ENCODE results near the gene LSM14B.
"Not testable (repeated sequence)": the region's sequence is repeated elsewhere in the genome, so short reads cannot be mapped to it uniquely, and the experiment has no call there.

LSM14B gene

DNA sequence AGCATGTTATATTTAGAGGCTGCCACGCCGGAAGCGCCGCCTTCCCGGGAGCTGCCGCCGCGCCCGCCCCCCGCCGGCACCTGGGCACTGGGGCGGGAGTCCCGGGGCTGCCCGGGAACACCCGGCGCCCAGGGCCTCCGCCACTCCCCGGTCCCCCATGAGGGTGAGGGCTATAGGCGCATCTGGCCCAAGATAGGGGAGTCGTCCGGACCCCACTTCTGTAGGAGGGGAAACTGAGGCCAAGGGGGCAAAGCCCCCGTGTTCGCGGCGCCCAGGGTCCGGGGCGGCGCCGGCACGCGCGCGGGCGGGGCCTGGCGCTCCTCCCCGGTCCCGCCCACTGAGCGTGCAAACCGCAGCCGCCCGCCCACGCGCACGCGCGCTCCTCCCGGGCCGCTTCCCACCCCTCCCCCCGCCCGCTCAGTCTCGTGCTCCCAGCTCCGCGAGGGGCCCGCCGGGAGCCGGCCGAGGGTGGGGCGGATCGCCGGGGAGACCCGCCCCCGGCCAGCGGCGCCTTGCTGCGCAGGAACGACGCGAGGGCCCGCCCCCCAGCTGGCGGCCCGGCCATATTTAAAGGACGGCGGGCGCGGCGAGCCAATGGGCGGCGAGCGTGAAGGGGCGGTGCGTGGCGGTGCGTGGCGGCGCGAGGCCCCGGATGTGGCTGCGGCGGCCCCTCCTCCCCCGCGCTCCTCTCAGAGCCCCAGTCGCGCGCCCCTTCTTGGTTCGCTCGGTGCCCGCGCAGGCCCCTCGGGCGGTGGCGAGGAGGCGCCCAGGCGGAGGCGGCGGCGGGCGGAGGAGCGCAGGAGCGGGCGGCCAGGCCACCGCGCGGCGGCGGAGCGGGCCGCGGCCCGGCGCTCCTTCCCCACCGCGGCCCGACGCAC is at the start of gene LSM14B:
TSS of gene LSM14B (plus strand) at position 700 of the 878 bp plus-strand sequence. CDS start 192 bp downstream, outside the sequence.
- peak within 1 kb of the TSS; percentile 81 for H3K4me3 ChIP-seq (ENCODE audit: low read depth, low read length)

DNA sequence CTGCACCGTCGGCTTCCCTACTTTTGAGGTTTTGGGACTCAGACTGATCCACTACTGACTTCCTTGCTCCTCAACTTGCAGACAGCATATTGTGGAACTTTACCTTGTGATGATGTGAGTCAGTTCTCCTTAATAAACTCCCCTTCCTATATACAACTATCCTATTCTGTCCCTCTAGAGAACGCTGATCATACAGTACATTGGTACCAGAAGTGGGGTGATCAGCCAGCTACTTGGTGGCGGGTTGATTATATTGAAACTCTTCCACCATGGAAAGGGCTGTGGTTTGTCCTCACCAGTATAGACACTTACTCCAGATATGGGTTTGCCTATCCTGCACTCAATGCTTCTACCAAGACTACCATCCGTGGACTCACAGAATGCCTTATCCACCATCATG is 49.0 kb upstream of the LSM14B start:
- no peak overlapping the region for H3K4me3 ChIP-seq (ENCODE audit: low read depth, low read length)

DNA sequence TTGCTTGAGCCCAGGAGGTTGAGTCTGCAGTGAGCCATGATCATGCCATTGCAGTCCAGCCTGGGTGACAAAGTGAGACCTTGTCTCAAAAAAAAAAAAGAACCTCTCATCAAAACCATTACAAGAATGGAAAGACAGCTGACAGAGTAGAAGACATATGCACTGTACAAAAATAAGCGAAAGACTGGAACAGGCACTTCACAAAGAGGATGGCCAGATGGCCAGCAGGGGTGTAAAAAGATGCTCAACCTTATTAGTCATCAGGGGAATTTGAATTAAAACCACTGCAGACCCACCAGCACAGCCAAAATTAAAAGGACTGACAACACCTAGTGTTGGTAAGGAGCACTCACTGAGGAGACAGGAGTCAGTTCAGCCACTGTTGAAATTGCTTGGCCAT is 43.1 kb upstream of the LSM14B start:
- no peak overlapping the region for H3K4me3 ChIP-seq (ENCODE audit: low read depth, low read length)

DNA sequence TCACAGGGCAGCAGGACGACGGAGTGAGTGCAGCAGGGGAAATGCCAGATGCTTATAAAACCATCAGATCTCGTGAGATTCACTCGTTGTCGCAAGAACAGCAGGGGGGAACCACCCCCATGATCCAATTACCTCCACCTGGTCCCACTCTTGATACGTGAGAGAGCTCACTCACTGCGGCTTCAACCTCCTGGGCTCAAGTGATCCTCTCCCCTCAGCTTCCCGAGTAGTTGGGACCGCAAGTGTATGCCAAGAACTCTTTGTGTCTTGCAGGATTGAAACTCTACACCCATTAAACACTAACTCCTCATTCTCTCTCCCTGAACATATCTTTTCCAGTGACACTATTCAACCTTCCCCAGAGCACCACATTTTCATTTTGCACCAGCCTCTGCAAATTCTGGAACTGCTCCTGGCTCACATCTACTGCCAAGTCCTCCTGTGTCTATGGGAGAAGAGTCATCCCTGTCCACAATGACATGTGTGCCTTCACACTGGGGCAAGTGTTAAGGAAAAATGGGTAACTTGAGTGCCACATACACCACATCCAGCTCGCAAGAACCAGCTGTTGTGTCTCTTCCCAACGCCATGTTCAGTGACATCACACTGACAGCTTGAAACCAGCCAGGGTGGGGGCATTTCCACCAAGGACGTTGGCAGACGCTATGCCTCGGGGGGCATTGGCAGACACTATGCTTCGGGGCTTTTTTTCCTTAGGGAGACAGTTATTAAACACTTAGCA is 41.9 kb upstream of the LSM14B start:
- H3K4me3 ChIP-seq (ENCODE audit: low read depth, low read length) = no peak overlapping the region

DNA sequence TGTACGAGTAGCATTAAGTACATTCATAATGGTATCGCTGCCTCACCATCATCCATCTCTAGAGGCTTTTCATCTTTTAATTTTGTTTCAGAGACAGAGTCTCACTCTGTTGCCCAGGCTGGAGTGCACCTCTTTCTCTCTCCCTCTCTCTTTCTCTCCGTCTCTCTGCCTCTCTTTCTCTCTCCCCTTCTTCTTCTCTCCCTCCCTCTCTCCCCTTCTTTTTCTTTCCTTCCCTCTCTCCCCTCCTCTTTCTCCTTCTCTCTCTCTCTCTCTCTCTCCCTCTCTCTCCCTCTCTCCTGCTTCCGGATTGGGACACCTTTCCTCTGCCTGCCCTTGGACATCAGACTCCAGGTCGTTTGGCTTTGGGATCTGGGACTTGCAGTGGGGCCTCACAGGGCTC is 39.0 kb upstream of the LSM14B start:
- H3K4me3 ChIP-seq (ENCODE audit: low read depth, low read length) = no peak overlapping the region

DNA sequence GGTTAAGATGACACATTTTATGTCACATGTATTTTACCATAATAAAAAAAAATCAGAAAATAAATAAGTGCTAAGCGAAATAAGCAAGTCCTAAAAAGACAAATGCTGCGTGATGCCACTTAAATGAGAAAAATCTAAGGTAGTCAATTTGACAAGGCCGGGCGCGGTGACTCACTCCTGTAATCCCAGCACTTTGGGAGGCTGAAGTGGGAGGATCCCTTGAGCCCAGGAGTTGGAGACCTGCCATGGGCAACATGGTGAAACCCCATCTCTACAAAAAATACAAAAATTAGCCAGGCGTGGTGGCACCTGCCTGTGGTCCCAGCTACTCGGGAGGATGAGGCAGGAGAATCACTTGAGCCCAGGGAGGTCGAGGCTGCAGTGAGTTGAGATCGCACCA is 38.1 kb upstream of the LSM14B start:
- not testable (repeated sequence) for H3K4me3 ChIP-seq (ENCODE audit: low read depth, low read length)

DNA sequence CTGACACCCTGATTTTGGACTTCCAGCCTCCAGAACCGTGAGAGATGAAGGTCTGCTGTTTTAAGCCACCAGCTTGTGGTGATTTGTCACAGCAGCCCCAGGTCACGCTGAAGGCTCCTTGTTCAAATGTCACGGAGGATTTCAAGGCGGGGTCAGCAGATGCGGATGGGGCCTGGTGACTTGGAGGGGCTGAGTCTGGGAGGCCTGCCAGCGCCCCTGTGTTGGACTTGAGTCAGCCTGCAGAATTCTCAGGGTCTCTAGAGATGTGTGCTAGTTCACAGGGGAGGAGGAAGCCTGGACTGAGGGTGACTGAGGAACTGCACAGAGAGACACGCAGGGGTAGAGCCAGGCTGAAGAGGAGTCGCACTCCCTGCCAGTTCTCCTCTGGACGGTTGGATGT is 37.1 kb upstream of the LSM14B start:
- H3K4me3 ChIP-seq (ENCODE audit: low read depth, low read length) = no peak overlapping the region

DNA sequence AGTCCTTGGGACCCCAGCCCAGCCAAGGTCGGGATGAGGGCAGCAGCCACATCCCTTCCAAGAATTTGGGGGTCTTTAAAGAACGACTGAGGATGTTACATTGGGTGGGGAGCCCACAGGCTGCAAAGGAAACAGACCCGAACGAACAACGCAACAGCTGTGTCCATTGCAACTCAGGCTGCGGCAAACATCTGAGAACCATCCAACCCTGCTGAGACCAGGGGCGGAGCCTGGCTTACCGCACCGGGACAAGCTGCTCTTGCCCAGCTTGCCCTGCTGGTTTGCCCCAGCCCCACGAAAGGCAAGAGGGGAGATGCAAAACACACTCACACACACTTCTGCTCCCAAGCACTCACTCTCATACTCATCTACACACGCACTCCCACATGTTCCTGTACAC is 35.0 kb upstream of the LSM14B start:
- H3K4me3 ChIP-seq (ENCODE audit: low read depth, low read length) = no peak overlapping the region

DNA sequence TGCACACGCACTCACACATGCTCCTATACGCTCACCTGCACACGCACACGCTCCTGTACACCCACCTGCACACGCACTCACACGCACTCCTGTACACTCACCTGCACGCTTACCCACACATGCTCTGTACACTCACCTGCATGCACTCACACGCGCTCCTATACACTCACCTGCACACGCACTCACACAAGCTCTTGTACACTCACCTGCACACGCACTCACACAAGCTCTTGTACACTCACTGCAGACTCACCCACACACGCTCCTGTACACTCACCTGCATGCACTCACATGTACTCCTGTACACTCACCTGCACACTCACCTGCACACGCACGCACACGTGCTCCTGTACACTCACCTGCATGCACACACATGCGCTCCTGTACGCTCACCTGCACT is 34.6 kb upstream of the LSM14B start:
- H3K4me3 ChIP-seq (ENCODE audit: low read depth, low read length) = no peak overlapping the region

DNA sequence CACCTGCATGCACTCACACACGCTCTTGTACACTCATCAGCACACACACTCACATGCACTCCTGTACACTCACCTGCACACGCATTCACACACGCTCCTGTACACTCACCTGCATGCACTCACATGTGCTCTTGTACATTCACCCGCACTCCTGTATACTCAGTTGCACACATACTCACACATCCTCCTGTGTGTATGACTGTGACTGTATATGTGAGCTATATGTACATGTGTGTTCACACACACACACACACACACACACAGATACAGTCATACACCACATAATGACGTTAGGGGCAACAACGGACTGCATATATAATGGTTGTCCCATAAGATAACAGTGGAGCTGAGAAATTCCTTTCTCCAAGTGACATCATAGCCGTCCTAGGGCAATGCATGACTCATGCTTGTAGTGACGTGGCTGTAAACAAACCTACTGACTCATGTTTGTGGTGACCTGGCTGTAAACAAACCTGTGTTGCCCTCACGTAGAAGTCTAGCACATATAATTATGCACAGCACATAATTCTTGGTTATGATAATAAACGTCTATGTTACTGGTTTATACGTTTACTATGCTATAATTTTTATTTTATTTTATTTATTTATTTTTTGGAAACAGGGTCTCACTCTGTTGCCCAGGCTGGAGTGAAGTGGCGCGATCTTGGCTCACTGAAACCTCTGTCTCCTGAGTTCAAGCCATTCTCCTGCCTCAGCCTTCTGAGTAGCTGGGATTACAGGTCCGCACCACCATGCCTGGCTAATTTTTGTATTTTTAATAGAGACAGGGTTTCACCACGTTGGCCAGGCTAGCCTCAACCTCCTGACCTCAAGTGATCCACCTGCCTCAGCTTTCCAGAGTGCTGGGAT is 33.8 kb upstream of the LSM14B start:
- no peak overlapping the region for H3K4me3 ChIP-seq (ENCODE audit: low read depth, low read length)

DNA sequence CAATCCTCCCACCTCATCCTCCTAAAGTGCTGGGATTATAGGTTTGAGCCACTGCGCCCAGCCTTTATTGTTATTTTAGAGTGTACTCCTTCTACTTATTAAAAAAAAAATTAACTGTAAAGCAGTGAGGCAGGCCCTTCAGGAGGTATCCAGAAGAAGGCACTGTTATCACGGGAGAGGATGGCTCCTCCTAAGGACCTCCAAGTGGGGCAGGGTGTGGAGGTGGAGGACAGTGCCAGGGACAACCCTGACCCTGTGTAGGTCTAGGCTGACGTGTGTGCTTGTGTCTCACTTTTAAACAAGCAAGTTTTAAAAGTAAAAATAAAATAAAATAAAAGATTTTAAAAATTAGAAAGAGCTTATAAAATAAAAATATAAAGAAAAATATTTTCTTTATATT is 32.9 kb upstream of the LSM14B start:
- no peak overlapping the region for H3K4me3 ChIP-seq (ENCODE audit: low read depth, low read length)

DNA sequence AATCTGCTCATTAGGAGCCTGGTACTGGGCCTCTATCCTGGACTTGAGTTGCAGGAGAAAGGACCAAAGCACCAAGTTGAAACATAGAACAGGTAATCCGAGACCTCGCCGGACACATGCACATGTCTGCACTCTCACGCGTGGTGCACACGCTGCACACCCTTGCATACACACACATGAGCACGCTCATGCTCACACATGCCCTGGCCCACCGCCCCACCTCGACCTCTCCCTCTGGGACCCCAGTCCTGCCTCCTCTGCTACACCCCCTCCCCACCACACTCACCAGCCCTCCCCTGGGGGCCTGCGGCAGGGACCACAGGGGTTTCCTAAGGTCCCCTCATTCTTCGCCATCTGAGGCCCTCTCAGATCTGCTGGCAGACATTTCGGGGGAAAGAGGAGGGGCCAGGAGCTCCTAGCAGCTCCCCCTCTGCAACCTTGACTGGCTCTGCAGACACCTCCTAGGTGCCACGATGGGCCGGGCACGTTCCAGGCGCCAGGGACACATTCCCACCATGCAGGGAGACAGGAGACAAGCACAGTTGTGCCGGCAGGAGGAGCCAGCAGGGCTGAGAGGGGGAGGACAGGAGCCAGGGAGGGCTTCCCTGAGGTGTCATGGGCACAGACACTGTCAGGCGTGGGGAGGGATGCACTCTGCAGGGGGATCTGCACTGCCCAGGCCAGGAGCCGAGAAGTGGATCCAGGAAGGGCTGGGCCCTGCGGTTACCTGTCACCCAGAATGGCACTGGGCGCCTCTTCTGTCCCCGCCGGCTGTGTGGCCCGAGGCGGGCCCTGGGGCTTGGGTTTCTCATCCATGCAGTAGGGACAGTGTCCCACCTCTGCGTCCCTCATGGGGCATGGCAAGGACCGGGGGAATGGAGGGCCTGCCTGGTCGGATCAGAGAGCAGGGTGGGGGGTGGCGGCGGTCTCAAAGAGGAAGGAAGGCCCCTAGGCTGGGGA is 25.6 kb upstream of the LSM14B start:
- no peak overlapping the region for H3K4me3 ChIP-seq (ENCODE audit: low read depth, low read length)

DNA sequence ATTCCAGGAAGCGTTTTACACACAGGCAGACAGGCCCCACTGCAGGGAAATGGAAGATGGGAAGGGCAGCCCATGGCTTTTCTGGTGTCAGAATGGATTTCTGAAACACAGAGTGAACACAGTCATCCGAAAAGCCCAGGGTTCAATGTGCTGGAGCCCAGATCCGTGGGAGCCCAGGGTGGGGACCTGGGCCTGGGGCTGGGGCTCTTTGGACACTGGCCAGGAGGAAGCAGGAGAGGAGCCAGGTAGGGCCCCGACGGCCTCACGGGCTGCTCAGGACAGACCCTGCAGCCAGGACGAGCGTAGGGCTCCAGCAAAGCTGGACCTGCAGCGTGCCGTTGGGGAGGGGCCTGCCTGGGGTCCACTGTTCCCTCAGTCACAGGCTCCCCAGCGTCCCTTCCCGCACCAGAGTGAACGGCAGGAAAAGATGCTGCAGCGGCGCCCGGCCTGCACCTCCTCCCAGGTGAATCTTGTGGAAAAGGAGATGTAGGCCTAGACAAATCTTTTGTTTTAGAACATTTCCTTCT is 24.3 kb upstream of the LSM14B start:
- no peak overlapping the region for H3K4me3 ChIP-seq (ENCODE audit: low read depth, low read length)

DNA sequence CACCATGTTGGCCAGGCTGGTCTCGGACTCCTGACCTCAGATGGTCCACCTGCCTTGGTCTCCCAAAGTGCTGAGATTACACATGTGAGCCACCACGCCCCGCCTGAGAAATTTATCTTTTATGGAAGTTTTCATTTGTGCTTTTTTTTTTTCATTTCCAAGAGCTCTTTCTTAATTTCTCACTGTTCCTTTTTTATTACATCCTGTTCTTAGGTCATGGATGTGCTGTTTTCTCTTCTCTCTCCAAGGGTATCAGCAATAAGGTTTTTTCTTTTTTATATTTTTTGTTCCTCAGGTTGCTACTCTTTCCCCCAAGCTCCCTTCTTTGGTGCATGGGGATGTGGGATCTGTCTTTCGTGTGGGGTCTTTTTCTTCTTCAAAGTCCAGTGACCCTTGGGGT is 21.2 kb upstream of the LSM14B start:
- no peak overlapping the region for H3K4me3 ChIP-seq (ENCODE audit: low read depth, low read length)

DNA sequence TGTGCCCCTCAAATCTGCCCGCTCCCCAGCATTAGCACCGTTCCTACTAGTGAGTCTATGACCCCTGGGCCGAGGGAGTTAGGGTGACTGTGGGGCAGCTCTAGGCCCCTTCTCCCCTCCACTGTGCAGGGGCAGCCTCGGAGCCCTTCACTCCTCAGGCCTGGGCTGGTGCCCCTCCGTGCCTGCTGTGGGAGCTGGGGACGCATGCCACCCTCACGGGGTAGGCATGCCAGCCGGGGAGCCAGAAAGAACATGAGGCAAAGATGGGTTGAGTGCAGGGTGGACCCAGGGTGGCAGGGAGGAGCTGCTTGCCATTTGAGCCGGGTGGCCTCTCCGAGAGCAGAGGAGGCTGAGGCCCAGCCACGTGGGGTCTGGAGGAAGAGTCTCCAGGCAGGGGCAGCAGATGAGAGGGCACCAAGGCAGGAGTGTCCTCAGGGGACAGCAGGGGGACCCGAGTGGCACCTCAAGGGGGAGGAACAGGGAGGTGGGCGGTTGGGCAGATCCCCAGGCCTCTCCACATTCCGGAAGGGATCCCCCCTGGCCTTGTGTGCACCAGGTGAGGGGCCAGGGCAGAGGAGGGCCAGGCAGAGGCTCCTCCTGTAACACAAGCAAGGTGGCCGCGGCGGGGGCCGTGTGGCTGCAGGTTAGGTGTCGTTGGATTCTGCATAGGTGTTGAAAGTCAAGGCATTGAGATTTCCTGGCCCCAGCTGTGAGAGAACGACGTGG is 18.6 kb upstream of the LSM14B start:
- H3K4me3 ChIP-seq (ENCODE audit: low read depth, low read length) = no peak overlapping the region

DNA sequence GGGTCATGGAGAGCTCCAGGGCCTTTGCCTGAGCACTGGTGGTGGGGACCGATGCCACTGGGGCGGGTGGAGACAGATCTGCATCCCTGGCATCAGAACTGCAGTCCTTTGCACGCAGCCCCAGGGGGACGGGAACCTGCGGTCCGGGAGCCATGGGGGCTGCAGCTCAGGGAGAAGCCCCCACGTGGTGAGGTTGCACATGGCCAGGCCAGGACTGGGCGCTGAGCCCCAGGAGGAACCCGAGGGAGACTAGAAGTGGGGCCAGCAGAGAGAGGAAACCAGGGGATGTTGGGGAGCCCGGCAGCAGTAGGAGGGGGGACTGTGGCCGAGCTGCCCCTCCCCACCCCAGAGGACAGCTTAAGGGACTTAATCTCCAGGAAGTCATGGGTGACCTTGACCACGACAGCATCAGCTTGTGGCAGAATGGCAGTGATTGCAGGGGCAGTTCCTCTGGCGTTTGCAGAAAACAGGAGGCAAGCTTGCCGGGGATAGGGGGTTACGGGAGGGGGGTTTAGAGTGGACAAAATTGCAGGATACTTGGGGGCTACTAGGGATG is 18.0 kb upstream of the LSM14B start:
- H3K4me3 ChIP-seq (ENCODE audit: low read depth, low read length) = no peak overlapping the region

DNA sequence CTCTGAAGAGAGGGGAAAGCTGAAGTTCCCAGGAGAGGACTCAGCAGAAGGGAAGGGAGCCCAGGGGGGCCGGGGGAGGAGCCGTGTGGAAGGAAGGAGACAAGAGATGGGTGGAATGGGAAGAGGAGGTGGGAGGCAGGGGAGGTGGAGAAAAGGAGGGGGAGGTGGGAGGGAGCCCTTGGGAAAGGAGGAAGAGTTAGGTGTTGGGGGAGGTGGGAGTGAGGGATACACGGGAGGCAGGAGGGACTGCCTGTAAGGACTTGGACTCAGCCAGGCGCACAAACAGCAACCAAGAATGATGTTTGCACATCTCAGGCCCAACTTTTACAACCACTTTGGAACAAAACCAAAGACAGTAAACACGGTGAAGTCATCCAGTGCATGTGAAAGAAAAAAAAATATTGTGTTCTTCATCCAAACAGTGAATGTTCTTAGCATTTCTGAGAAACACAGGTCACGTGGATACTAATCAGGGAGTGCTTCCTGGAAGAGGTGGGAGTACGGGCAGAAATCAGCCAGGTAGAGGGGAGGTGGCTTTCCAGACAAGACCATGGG is 17.4 kb upstream of the LSM14B start:
- no peak overlapping the region for H3K4me3 ChIP-seq (ENCODE audit: low read depth, low read length)

DNA sequence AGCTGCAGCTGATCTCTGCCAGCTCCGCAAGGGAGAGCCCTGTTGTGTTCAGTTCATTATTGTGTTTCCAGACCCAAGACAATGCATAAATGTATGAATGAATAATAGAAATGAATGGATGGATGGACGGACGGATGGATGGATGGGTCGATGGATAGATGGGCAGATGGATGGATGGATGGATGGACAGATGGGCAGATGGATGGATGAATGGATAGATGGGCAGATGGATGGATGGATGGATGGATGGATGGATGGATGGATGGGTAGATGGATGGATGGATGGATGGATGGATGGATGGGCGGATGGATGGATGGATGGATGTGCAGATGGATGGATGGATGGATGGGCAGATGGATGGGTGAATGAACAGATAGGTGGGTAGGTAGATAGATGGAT is 16.7 kb upstream of the LSM14B start:
- no peak overlapping the region for H3K4me3 ChIP-seq (ENCODE audit: low read depth, low read length)

DNA sequence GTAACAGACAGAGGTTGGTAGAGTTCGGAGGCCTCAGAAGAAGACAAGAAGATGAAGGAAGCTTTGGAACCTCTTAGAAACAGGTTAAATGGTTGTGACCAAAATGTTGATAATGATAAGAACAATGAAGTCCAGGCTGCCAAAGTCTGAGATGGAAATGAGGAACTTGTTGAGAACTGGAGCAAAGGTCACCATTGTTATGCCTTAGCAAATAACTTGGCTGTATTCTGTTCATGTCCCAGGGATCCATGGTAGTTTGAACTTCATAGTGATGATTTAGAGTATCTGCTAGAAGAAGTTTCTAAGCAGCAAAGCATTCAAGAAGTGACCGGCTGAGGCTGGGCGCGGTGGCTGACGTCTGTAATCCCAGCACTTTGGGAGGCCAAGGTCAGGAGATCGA is 11.1 kb upstream of the LSM14B start:
- no peak overlapping the region for H3K4me3 ChIP-seq (ENCODE audit: low read depth, low read length)
